ENCODE results near the gene AARS2. TPM values are rescaled to one million over a fixed set of nuclear protein-coding genes. Genes with fewer than 3 reads are reported as not detected.

Gene AARS2
- total RNA-seq, 1 experiment from 2014 or later: 28.9 TPM

GRCh38 chr6:44342489-44342888, 29.3 kb upstream of the AARS2 start, which contains the start of gene SPATS1 (continued):
- TF ChIP-seq ZBTB43 (CRISPR knock-in tag; IDR thresholded peaks at IDR 0.05): no peak
- no peak for TF ChIP-seq JAZF1 (CRISPR knock-in tag; IDR thresholded peaks at IDR 0.05)
- no peak for TF ChIP-seq SP1 (CRISPR knock-in tag; conservative IDR thresholded peaks at IDR 0.05)
- no peak for TF ChIP-seq ZMAT4 (CRISPR knock-in tag; IDR thresholded peaks at IDR 0.05)
- TF ChIP-seq ZNF219 (CRISPR knock-in tag; IDR thresholded peaks at IDR 0.05; ENCODE audit: borderline replicate concordance): no peak

- ChIA-PET CTCF (interaction anchor here (0.7 to 3.2 kb wide), 6 partner anchors 29 to 107 kb away, joined by 3 to 18 read pairs (median 8); partner anchors contain the start of genes AARS2 and TMEM151B), POLR2A (interaction anchor here (0.5 to 1.2 kb wide), 3 partner anchors 72 to 1907 kb away, joined by 3 read pairs; partner anchors contain the start of gene TMEM151B)
- peaks cover 28% of the 10 kb centered on the region for H3K27me3 Mint-ChIP-seq (ENCODE audit: low read depth)
- DNase-seq (ENCODE audit: low spot score): no peak
- H3K4me3 Mint-ChIP-seq: peak overlapping the region; percentile 41
- peaks cover 12% of the 10 kb centered on the region for H3K4me1 Mint-ChIP-seq
- TF ChIP-seq ZNF121 (CRISPR knock-in tag; IDR thresholded peaks at IDR 0.05): no peak
- TF ChIP-seq HMGA2 (CRISPR knock-in tag; IDR thresholded peaks at IDR 0.05): no peak
- TF ChIP-seq EMX1 (CRISPR knock-in tag; IDR thresholded peaks at IDR 0.05): no peak
- TF ChIP-seq USF1 (CRISPR knock-in tag; IDR thresholded peaks at IDR 0.05): no peak
- TF ChIP-seq ZNF416 (CRISPR knock-in tag; IDR thresholded peaks at IDR 0.05): no peak
- no peak for TF ChIP-seq ZNF263 (CRISPR knock-in tag; IDR thresholded peaks at IDR 0.05; ENCODE audit: low read depth)
- no peak for TF ChIP-seq ETV6 (CRISPR knock-in tag; IDR thresholded peaks at IDR 0.05)
- TF ChIP-seq ESRRA (CRISPR knock-in tag; IDR thresholded peaks at IDR 0.05; ENCODE audit: borderline replicate concordance): no peak
- no peak for TF ChIP-seq ZNF425 (CRISPR knock-in tag; conservative IDR thresholded peaks at IDR 0.05)
- TF ChIP-seq ZNF512 (CRISPR knock-in tag; IDR thresholded peaks at IDR 0.05; ENCODE audit: borderline replicate concordance): no peak
- no peak for TF ChIP-seq SMAD3 (CRISPR knock-in tag; IDR thresholded peaks at IDR 0.05; ENCODE audit: borderline replicate concordance)
- TF ChIP-seq AFF4 (CRISPR knock-in tag; IDR thresholded peaks at IDR 0.05; ENCODE audit: borderline replicate concordance): no peak
- TF ChIP-seq ZNF532 (CRISPR knock-in tag; IDR thresholded peaks at IDR 0.05; ENCODE audit: borderline replicate concordance): no peak
- no peak for TF ChIP-seq ZMAT4 (CRISPR knock-in tag; IDR thresholded peaks at IDR 0.05)
- TF ChIP-seq MLX (CRISPR knock-in tag; IDR thresholded peaks at IDR 0.05): no peak
- TF ChIP-seq CREM (CRISPR knock-in tag; IDR thresholded peaks at IDR 0.05): no peak
- ATAC-seq: no peak
- no peaks in the 10 kb centered on the region for H3K36me3 Mint-ChIP-seq
- H3K27ac Mint-ChIP-seq: no peak overlapping the region
- no peaks in the 10 kb centered on the region for H3K9me3 Mint-ChIP-seq
Observed at GRCh38 chr6:44342052-44342451, 28.9 kb upstream of the AARS2 start.
